NCI-H526 (cell line): ENCODE results near the gene UTF1.

Source experiments
- DNase-seq, 2 experiments: peaks; one replicate each; lab custom pipeline; 2025; lab: John Stamatoyannopoulos, UW

The UTF1 gene

DNA sequence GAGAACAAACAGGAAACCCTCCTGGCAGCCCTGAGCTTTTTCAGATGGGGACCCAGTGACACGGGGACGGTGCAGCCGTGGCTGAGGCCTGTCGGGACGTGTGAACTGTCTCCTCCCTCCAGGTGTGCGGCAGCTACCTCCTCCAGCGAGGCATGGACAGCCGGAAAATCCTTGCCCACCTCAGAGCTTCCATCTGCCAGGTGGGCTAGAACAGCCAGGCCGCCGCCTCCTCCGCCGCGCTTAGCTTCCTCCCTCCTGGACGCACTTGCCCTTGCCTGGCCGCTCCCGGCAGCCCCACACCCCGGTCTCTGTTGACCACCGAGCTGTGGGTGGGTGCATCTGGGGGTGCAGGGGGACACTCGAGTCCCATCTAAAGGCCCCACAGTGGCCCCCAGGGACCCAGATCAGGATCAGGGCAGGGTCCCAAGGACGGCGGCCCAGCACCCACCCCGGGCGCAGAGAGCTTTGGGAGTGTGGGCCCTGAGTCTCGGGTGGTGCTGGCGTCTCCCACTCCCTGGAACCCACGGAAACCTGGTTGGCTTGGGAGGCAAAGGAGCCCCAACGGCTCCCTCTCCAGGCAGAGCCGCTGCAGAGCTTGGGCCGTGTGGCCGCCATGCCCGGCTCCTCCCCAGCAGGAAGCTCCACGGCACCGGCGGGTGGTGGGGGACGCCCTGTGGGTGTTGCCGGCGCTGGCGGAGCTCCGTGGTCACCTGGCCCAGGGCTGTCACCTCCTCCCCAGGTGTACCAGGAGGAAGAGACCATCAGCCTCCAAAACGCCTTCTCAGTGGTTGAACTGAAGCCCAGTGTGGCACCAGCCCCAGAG lies 32.9 kb upstream of the UTF1 start:
- no peak for DNase-seq

DNA sequence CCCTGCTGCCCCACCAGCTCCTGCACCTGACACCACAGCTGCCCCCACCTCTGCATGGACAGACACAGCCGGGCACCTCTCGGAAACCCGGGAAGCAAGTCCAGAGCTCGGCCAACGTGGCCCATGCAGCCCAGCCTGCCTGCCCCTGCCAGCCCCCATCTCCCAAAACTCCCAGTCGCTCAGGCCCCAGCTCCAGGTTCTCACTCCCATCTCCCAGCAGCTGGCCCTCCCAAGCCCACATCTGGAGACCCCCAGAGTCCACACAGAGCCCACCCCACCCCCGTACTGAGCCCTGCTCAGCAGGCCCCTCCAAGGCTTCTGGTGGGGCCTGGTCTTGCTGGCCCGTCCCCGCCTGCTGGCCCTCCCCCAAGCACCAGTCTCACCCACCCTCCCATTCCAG lies 32.2 kb upstream of the UTF1 start:
- no peak for DNase-seq

DNA sequence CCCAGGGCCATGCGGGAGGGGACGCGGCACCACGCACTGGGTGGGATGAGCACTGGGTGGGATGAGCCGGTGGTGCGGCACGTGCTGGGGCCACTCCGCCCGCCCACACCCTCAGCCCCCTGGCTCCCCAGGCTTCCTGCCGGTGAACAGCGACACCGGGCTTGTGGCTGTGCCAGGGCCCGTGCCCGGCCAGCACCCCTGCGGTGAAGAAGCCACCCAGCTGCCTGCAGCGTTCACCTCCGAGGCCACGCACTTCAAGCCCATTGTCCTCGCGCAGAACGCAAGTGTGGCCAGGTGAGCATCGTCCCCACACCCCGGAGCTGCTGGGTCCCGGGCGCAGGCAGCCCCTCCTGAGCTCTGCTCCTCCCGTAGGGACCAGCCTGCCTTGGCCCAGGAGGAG lies 31.8 kb upstream of the UTF1 start:
- no peak for DNase-seq

DNA sequence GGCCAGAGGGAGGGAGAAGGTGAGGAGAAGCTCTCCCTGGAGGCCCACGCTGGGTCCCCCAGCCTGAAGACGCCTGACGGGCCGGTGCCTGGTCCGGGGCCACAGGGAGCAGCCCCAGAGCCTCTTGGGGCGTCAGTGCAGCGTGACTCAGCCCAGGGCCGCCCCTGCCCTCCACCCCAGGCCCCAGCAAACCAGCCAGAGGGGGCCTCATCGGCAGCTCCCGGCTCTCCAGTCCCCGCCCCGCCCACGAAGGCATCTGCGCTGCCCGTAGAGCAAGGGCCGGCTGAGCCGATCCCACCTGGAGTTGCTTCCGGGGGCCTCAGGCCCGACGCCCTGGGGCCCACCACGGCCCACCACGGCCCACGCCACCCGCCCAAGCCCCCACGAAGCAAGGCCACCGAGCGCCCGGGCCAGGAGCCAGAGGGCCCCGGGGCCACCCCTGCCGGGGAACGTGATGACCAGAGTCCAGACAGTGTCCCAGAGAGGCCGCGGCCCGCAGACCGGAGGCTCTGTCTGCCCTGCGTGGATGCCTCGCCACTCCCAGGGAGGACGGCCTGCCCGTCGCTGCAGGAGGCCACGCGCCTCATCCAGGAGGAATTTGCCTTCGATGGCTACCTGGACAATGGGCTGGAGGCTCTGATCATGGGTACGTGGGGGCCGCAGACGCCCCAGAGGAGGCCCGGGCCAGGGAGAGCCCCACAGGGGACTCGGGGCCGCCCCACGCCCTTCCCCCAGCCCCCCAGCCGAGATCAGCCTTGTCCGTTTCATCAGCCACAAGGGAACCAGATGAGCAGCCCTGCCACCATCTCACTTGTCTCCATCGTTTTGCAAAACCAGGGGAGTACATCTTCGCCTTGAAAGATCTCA lies 31.2 kb upstream of the UTF1 start:
- DNase-seq, result no peak

DNA sequence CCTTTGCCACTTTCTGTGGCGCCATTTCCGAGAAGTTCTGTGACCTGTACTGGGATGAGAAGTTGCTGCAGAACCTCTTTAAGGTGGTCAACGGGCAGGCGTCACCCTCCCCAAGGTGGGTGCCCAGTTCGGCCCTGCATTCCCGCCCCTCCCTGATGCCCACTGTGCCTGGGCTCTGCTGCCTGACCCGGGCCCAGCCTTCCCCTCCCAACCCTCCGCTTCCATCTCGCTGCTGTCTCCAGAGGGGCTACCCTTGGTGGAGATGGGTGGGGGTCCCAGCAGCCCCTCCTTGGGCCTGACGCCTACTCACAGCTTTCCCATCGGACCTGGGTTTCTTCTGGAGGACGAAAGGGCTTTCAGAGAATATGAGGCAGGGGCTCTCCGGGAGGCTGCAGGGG lies 30.5 kb upstream of the UTF1 start:
- no peak for DNase-seq

DNA sequence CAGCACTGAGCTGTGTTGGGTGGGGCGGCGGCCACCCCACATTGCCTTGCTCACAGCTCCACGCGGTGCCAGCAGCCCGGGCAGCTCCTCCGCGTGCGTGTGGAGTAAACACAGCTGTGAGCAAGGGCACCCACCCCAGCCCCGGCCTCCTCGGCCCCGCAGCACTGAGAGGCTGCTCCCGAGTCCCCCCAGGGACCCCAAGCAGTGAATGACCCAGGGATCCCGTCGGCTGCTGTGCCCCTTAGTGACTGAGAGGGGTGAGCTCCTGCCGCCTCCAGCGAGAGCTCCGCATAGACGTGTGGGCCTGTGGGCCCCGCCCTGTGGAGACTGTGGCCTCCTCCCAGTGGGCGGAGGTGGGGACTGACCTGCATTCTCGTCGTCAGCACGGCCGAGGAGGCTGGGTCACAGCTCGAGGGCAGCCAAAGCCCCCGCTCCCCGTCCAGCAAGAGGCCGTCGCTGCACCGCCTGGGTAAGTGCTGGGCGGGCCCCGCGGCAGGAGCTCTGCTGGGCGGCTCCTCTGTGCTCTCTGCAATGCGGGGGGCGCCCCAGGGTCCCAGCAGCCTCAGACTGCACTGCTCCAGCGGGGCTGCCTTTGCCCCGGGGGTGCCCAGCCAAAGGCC lies 29.9 kb upstream of the UTF1 start:
- DNase-seq, result no peak

DNA sequence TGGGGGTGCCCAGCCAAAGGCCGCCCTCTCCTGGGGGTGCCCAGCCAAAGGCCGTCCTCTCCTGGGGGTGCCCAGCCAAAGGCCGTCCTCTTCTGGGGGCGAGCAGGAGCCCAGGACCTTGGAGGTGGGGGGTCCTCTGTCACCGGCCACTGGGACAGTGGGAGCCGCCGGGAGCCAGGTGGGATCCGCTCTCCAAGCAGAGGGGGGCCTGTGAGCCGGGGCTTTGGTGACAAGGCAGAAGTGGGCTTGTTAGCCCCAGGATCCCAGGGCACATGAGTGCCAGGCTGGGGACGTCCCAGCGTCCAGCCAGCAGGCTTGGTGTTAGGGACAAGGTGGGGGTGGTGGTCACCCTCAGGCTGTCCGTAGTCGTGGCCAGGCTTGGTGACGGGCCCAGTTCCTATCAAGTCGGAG lies 29.4 kb upstream of the UTF1 start:
- no peak for DNase-seq

DNA sequence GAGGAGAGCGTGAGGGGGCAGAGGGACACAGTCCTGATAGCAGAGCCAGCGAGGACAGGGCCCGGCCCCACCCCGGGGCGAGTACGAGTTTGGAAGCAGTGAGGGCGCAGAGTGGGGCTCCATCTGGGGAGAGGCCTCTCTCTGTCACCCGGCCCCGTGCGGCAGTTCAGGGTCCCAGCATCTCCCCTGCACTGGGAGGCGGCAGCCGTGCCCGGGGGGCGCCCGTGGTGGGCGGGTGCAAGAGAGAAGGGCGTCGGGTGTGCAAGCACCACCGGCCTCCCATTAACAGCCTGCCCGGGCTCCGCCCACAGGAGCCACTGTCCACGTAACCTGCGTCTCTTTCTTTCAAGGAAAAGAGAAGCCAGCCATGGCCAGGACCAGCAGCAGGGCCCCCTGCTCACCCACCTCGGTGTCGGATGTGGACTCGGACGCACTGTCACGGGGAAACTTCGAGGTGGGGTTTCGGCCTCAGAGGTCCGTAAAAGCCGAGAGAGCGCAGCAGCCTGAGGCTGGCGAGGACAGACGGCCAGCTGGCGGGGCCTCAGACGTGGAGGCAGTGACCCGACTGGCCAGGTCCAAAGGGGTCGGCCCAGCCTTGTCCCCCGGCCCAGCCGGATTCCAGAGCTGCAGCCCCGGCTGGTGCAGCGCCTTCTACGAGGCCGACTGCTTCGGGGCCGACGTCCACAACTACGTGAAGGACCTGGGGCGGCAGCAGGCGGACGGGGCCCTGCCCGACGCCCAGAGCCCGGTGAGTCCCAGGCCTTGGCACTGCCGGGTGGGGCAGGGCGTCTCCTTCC lies 28.7 kb upstream of the UTF1 start:
- no peak for DNase-seq

DNA sequence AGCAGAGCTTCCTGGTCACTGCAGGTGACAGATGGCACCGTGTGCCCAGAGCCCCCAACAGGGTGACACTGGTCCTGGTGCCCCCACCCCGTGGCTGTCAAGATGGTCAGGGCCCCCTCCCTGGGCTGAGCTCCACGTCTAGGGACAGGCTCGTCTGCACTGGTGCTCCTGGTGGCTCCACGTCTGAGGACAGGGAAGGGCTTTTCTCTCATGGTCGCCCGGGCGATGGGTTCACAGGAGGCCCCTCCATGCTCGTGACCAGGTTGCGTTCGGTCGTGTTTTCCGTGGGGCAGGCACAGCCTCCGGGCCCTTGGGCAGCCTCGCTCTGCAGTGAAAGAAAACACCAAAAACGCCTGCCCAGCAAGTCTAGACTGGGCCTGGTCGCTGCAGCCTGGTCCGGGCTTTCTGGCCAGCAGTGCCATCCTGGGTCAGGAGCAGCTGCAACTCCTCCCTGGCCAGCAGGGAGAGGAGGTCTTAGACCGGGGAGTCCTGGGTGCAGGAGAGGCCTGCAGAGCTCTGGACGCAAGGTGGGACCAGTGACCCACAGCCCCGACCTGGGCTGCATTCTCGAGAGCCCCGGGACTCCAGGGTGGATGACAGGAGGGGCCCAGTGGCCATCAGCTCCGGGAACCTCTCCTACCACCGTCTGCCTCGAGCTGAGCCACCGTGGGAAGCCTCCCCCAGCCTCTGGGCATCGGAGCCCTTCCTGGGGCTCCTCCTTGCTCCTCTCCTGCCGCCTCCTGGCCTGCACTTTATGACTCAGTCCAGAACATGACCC lies 27.9 kb upstream of the UTF1 start:
- DNase-seq, result no peak

DNA sequence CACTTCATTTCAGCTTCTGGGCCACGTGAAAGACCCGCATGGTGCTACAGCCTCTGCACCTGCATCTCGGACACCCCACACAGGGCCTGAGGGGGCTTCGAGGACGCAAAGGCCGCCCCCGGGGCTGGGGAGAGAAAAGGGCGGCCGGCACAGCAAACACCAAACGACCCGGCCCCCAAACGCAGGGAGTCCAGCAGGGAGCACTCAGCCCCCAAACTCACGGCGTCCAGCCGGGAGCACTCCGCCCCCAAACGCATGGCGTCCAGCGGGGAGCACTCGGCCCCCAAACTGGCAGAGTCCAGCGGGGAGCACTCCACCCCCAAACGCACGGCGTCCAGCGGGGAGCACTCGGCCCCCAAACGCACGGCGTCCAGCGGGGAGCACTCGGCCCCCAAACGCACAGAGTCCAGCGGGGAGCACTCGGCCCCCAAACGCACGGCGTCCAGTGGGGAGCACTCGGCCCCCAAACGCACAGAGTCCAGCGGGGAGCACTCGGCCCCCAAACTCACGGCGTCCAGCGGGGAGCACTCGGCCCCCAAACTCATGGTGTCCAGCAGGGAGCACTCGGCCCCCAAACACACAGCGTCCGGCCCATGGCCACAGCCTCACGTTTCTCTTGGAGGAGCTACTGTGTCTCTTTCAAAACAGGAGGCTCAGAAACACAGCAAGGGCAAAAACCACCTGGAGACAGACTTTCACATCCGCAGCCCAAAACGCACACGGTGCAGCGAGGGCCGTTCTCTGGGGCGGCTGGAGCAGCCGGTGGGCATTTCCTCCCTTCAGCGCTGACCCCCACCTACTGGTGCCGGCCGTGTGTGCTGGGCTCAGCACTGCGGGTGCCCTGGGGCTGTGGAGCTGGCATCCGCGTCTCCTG lies 27.0 kb upstream of the UTF1 start:
- no peak for DNase-seq

DNA sequence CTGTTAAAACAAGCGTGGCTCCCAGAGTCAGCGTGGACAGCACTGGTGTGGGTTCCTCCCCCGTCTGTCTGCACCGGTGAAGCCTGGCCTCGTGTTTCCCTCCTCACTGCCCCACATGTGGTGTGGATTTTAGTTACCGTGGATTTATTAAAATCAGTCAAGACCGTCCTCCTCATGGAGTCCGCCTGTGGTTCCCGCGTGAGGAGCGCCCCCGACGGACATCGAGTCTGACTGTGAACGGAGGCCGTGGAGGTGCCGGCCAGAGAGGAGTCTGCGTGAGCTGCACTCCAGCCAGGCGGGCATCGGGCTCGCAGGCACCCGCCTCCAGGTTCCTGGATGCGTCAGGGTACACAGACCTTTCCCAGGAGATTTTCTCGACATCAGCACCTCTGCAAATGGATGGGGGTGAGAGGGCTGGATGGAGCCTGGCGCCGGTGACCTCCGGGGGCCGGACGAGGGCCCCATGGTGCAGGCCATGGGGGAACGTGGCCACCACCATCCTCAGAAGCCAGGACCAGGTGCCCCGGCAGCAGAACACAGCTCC lies 26.3 kb upstream of the UTF1 start:
- DNase-seq, result no peak

DNA sequence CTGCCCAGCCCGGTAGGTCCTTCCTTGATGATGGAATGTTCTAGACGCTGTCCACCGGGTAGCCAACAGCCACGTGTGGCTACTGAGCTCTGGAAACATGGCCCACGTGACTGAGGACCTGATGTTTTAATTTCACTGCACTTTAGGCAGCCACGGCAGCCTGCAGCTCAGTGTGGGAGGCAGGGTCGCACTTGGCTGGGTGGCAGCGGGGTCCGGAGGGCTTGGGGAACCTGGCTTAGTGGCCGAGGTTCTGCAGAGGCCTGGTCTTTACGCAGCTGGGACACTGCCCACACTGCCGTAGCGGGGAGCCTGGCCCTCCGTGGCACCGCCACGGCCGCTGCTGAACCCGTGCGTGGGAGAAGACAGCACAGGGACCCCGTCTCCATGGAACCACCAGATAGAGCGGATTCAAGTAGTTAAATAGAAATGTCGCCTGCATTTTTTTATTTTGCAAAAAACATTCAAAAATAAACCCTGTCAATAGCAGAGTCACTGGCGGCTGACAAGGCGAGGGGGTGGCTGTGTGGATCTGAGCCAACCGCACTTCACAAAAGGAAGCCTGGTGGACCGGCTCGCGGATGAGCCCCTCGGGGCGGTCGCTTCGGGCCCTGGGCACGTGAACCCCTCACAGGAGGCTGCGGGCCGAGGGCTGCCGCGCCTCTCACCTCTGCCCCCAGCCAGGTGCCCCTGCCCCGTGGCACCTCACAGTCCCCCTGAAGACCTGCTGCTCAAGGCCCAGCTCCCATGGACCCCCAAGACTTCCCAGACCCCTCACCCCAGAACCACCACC lies 25.6 kb upstream of the UTF1 start:
- DNase-seq, result no peak

DNA sequence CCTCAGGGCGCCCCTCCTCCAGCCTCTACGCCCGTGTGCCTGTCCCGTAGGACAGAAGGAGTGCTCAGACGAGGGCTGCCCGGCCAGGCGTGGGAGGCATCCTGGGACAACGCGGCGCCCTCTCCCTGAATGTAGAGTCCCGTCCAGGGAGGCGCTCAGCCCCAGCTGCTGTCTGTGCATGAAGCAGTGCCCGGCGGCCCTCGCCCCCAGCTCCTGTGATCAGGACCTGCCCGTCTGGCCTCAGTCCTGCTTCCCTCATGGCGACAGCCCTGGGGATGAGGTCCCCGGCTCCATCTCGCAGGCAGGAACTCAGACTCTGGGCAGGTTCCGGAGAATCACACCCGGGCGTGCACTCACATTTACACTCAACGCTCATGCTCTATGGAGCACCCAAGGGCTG lies 24.9 kb upstream of the UTF1 start:
- no peak for DNase-seq

DNA sequence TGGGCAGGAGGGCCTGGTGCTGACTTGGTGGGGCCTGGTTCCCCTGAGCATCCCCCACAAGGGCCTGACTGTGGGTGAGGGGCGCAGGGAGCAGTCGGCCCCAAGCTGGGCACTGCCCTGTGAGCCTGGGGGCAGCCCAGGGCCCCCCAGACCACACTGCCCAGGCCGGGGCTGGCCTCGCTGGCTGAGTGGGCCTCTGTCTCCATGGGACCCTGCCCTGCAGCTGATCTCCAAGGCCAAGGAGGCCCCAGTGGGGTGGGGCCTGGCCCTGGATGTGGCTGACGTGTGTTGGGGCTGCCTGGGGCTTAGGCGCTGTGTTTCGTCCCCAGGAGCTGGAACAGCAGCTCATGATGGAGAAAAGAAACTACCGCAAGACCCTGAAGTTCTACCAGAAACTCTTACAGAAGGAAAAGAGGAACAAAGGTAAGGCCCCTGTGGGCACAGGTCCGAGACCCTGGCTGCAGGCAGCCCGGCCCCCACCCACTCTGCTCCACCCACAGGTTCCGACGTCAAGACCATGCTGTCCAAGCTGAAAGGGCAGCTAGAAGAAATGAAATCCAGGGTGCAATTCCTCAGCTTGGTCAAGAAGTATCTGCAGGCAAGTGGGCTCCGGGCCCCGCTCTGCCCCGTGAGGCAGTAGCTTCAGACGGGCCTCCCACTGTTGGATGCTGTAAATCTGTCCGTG lies 23.5 kb upstream of the UTF1 start:
- no peak for DNase-seq

DNA sequence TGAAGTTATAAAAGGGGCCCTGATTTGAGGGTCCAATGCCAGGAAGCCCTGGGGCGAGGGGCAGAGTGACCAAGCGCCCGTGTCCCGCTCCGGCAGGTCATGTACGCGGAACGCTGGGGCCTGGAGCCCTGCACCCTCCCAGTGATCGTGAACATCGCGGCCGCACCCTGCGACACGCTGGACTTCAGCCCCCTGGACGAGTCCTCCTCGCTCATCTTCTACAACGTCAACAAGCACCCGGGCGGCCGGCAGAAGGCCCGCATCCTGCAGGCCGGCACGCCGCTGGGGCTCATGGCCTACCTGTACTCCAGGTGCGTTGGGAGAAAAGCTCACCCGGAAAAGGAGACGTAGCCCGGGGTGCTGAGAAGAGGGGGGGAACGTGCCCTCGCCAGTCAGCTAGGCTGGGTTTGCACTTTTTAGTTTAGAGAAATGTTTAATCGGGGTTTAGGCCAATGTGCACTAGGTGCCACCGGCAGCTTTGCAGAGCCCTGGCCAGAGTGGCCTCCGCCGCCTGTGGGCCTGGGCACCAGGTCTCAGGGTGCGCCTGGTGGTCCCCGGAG lies 22.9 kb upstream of the UTF1 start:
- DNase-seq, result no peak

DNA sequence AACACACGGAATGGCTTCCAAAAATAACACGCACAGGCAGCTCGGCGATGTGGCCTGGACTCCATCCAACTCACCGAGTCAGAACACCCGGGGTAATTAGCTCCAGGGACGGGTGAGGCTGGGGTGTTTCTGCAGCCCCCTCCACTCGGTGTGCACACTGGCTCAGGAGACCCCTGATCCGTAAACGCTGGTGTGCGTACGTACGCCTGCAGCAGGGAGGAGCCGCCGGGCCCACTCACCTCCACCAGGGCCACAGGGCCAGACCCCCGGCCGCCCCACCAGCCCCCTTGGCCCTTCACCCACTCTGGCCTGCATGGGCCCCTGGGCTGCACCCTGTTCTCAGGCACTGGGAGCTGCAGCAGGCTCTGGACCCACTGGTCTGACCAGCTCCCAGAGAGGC lies 22.4 kb upstream of the UTF1 start:
- DNase-seq, result no peak

DNA sequence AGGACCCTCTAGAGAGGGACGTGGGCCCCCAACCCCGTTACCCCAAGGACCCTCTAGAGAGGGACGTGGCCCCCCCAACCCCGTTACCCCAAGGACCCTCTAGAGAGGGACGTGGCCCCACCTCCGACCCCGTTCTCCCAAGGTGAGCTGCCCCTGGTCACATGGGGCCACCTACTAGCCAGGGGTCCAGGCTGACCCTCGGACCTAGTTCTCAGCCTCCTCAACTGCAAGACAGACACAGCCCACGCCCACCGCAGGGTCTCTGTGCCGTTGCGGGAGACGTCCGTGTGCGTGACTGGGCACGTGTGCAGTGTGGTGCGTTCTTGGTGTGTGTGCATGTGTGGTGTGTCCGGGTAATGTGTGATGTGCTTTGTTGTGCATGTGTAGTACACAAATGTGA lies 21.6 kb upstream of the UTF1 start:
- DNase-seq, result no peak

DNA sequence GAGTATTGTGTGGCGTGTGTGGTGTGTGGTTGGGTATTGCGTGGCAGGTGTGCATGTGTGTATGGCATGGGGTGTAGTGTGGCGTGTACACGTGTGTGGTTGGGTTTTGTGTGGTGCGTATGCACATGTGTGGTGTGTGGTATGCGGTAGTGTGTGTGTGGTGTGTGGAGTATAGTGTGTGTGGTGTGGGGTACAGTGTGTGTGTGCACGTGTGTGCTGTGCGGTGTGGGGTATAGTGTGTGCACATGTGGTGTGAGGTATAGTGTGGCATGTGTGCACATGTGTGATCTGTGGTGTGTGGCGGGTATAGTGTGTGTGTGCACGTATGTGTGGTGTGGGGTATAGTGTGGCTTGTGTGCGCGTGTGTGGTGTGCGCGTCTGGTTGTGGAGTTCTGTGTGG lies 20.9 kb upstream of the UTF1 start:
- no peak for DNase-seq
